ENCODE results near the gene ROCK2.

Gene ROCK2

GRCh38 chr2:11315074-11315705 is 29.2 kb downstream of the ROCK2 start:
- TF ChIP-seq MAX (IDR thresholded peaks at IDR 0.05; ENCODE audit: low read depth, low read length) (no peak), POLR2A (IDR thresholded peaks at IDR 0.05; ENCODE audit: extremely low read depth, insufficient read length) (no peak), MYC (IDR thresholded peaks at IDR 0.05; ENCODE audit: low read depth, low read length) (no peak)
- TF ChIP-seq, protein P1, sequence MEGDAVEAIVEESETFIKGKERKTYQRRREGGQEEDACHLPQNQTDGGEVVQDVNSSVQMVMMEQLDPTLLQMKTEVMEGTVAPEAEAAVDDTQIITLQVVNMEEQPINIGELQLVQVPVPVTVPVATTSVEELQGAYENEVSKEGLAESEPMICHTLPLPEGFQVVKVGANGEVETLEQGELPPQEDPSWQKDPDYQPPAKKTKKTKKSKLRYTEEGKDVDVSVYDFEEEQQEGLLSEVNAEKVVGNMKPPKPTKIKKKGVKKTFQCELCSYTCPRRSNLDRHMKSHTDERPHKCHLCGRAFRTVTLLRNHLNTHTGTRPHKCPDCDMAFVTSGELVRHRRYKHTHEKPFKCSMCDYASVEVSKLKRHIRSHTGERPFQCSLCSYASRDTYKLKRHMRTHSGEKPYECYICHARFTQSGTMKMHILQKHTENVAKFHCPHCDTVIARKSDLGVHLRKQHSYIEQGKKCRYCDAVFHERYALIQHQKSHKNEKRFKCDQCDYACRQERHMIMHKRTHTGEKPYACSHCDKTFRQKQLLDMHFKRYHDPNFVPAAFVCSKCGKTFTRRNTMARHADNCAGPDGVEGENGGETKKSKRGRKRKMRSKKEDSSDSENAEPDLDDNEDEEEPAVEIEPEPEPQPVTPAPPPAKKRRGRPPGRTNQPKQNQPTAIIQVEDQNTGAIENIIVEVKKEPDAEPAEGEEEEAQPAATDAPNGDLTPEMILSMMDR (IDR thresholded peaks at IDR 0.05; ENCODE audit: low read depth, low read length) = no peak
- no peak overlapping the region for H3K4me3 ChIP-seq (ENCODE audit: low read depth, low read length)
- no peak for DNase-seq (ENCODE audit: low read depth)

GRCh38 chr2:11314487-11314886 is 29.9 kb downstream of the ROCK2 start:
- H3K4me3 ChIP-seq (ENCODE audit: low read depth, low read length) = no peak overlapping the region
- TF ChIP-seq POLR2A (IDR thresholded peaks at IDR 0.05; ENCODE audit: extremely low read depth, insufficient read length) = no peak
- TF ChIP-seq MAX (IDR thresholded peaks at IDR 0.05; ENCODE audit: low read depth, low read length) = no peak
- TF ChIP-seq, protein P1 (IDR thresholded peaks at IDR 0.05; ENCODE audit: low read depth, low read length) = no peak
- TF ChIP-seq MYC (IDR thresholded peaks at IDR 0.05; ENCODE audit: low read depth, low read length) = no peak
- no peak for DNase-seq (ENCODE audit: low read depth)

- TF ChIP-seq MAX (IDR thresholded peaks at IDR 0.05; ENCODE audit: low read depth, low read length) (no peak), MYC (IDR thresholded peaks at IDR 0.05; ENCODE audit: low read depth, low read length) (no peak), POLR2A (IDR thresholded peaks at IDR 0.05; ENCODE audit: extremely low read depth, insufficient read length) (no peak)
- TF ChIP-seq, protein P1 (IDR thresholded peaks at IDR 0.05; ENCODE audit: low read depth, low read length) = no peak
- DNase-seq (ENCODE audit: low read depth) = no peak
- no peak overlapping the region for H3K4me3 ChIP-seq (ENCODE audit: low read depth, low read length)
Measured at GRCh38 chr2:11312770-11313471, 31.5 kb downstream of the ROCK2 start.

DNA sequence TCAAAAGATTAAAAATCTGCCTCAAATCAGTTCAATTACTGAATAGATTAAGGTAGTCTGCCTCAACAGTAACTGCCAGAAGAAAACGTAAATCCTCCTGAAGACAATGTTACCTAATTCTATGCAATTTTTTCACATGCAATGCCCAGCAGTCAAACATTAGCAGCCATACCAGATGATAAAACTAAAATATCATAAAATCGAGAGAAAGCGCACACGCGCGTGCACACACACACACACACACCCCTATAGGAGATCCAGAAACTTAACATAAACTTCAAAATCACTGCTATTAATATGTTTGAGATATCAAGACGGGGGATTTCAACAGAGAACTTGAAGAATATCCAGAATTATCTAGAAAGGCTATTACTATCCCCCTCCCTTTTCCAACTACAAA is 32.9 kb downstream of the ROCK2 start:
- no peak overlapping the region for H3K4me3 ChIP-seq (ENCODE audit: low read depth, low read length)
- no peak for DNase-seq (ENCODE audit: low read depth)
- TF ChIP-seq POLR2A (IDR thresholded peaks at IDR 0.05; ENCODE audit: extremely low read depth, insufficient read length) = no peak

- no peak overlapping the region for H3K4me3 ChIP-seq (ENCODE audit: low read depth, low read length)
- TF ChIP-seq POLR2A (IDR thresholded peaks at IDR 0.05; ENCODE audit: extremely low read depth, insufficient read length) (no peak), MYC (IDR thresholded peaks at IDR 0.05; ENCODE audit: low read depth, low read length) (no peak), MAX (IDR thresholded peaks at IDR 0.05; ENCODE audit: low read depth, low read length) (no peak)
- TF ChIP-seq, protein P1 (IDR thresholded peaks at IDR 0.05; ENCODE audit: low read depth, low read length) = no peak
- DNase-seq (ENCODE audit: low read depth) = no peak
Measured at GRCh38 chr2:11310212-11310611, 34.2 kb downstream of the ROCK2 start.

- no peak overlapping the region for H3K4me3 ChIP-seq (ENCODE audit: low read depth, low read length)
- TF ChIP-seq MAX (IDR thresholded peaks at IDR 0.05; ENCODE audit: low read depth, low read length) (no peak), MYC (IDR thresholded peaks at IDR 0.05; ENCODE audit: low read depth, low read length) (no peak)
- no peak for DNase-seq (ENCODE audit: low read depth)
Measured at GRCh38 chr2:11309706-11310105, 34.7 kb downstream of the ROCK2 start.
